ENCODE data around the gene CARD11.
"Not testable (repeated sequence)": the region's sequence is repeated elsewhere in the genome, so short reads cannot be mapped to it uniquely, and the experiment has no call there.

Gene CARD11

DNA sequence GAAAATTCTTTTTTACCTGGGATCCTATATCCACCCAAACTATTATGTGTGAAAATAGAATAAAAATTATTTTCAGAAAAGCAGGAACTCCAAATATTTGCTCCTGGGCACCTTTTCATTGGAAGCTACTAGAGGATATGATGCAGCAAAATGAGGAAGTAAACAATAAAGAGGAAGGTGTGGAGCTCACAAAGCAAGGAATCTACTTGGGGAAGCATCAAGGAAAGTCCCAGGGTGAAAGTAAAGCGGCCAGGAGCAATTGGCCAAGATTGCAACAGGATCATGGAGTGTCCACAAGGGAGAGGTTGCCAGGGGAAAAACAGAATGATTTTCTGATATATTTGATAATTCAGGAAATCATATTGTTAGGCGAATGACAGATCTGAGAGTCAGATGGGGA lies 80.8 kb downstream of the CARD11 start:
- H3K27ac ChIP-seq (ENCODE audit: low read depth, low read length): no peak overlapping the region
- no peaks in the 10 kb centered on the region for H3K27me3 ChIP-seq (ENCODE audit: insufficient read depth, low read length)
- H3K4me1 ChIP-seq (ENCODE audit: insufficient read depth, low read length): no peaks in the 10 kb centered on the region
- no peaks in the 10 kb centered on the region for H3K36me3 ChIP-seq (ENCODE audit: insufficient read depth, low read length)
- H3K9ac ChIP-seq (ENCODE audit: low read depth, low read length): no peak overlapping the region
- WGBS: 90% methylated on average over 2 of the region's 2 CpGs
- no peak overlapping the region for H3K4me3 ChIP-seq (ENCODE audit: low read length)
- peaks cover 5% of the 10 kb centered on the region; the same call in 1 of the 2 replicates for H3K9me3 ChIP-seq (ENCODE audit: insufficient read depth, low read depth, low read length)

DNA sequence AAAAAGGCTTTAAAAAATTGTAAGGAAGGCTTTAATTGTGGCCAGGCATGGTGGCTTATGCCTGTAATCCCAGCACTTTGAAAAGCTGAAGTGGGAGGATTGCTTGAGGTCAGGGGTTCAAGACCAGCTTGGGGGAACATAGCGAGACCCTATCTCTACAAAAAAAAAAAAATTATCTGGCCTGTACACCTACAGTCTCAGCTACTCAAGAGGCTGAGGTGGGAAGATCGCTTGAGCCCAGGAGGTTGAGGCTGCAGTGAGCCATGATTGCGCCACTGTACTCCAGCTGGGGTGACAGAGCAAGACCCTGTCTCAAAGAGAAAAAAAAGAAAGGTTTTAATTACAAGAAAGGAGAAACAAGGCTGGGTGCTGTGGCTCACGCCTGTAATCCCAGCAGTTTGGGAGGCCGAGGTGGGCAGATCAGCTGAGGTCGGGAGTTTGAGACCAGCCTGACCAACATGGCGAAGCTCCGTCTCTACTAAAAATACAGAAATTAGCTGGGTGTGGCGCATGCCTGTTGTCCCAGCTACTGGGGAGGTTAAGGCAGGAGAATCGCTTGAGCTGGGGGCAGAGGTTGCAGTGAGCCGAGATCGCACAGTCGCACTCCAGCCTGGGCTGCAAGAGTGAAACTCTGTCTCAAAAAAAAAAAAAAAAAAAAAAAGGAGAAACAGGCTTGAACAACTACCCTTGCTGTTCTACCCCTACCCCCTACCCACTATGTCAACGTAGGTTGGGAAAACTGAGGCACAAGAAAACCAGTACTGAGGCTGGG lies 83.7 kb downstream of the CARD11 start:
- Histone ChIP-seq H3K36me3 (ENCODE audit: insufficient read depth, low read length) (no peaks in the 10 kb centered on the region), H3K4me3 (ENCODE audit: low read length) (no peak overlapping the region), H3K4me1 (ENCODE audit: insufficient read depth, low read length) (no peaks in the 10 kb centered on the region), H3K27ac (ENCODE audit: low read depth, low read length) (no peak overlapping the region), H3K9ac (ENCODE audit: low read depth, low read length) (no peak overlapping the region), H3K9me3 (ENCODE audit: insufficient read depth, low read depth, low read length) (no peaks in the 10 kb centered on the region), H3K27me3 (ENCODE audit: insufficient read depth, low read length) (no peaks in the 10 kb centered on the region)
- WGBS: 95% methylated on average over 14 of the region's 14 CpGs

DNA sequence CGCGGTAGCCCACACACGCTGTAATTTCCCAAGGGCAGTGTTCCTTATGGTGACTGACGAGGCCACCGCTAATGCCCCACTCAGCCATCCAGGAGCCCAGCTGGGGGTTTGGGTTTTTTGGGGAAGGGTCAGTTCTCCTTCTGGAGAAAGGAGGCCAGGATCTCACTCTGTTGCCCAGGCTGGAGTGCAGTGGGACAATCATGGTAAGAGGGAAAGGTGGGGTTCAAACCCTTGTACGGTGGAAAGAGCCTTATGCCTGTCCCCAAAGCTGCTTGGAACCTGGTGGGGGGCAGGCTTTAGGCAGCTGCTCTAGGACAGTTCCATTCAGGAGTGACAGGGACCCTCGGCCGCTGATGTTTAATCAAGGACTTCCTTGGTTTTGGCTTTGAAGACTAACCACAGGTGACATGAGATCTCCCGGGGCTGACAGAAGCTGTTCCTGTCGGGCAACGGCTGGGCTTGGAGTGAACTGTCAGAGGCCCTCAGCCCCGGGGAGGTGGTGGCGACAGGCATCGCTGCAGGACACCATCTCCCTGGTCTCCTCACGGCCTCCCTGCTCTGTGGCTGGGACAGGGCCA lies 84.5 kb downstream of the CARD11 start:
- Histone ChIP-seq H3K36me3 (ENCODE audit: insufficient read depth, low read length) (no peaks in the 10 kb centered on the region), H3K9ac (ENCODE audit: low read depth, low read length) (no peak overlapping the region), H3K9me3 (ENCODE audit: insufficient read depth, low read depth, low read length) (no peaks in the 10 kb centered on the region), H3K4me3 (ENCODE audit: low read length) (no peak overlapping the region), H3K27ac (ENCODE audit: low read depth, low read length) (no peak overlapping the region), H3K27me3 (ENCODE audit: insufficient read depth, low read length) (no peaks in the 10 kb centered on the region), H3K4me1 (ENCODE audit: insufficient read depth, low read length) (no peaks in the 10 kb centered on the region)
- 93% methylated on average over 15 of the region's 15 CpGs for WGBS

DNA sequence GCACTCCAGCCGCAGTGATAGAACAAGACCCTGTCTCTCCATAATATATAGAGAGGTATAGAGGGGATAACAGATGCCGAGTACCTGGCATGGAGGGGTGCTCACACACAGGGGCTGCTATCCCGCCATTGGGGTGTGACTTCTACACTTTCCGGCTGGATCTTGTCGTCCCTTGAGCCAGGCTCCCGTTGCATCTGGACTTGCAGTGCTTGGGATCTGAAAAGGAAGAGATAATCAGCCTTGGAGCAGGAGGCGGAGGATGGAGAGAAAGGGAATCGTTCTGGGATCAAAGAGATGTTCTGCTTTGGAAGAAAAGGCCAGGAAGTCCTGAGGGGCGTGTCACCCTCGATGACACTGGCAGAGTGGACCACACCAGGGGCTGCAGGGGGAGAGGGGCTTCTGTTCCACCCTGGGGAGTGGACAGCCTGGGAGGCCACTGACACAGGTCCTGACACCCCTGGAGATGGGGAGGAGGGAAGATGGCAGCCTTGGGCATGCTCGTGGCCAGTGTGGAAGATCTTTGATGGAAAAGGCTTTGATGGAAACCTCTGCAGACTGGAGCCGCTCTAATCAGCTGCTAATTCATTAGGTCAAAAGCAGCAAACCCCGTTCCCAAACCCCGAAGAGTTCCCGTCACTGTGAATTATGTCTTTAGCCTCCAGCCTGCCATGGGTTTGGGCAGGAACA lies 85.1 kb downstream of the CARD11 start:
- H3K9ac ChIP-seq (ENCODE audit: low read depth, low read length): no peak overlapping the region
- H3K27me3 ChIP-seq (ENCODE audit: insufficient read depth, low read length): no peaks in the 10 kb centered on the region
- WGBS: 89% methylated on average over 15 of the region's 15 CpGs
- H3K4me1 ChIP-seq (ENCODE audit: insufficient read depth, low read length): no peaks in the 10 kb centered on the region
- H3K9me3 ChIP-seq (ENCODE audit: insufficient read depth, low read depth, low read length): no peaks in the 10 kb centered on the region
- no peaks in the 10 kb centered on the region for H3K36me3 ChIP-seq (ENCODE audit: insufficient read depth, low read length)
- no peak overlapping the region for H3K27ac ChIP-seq (ENCODE audit: low read depth, low read length)
- no peak overlapping the region for H3K4me3 ChIP-seq (ENCODE audit: low read length)

DNA sequence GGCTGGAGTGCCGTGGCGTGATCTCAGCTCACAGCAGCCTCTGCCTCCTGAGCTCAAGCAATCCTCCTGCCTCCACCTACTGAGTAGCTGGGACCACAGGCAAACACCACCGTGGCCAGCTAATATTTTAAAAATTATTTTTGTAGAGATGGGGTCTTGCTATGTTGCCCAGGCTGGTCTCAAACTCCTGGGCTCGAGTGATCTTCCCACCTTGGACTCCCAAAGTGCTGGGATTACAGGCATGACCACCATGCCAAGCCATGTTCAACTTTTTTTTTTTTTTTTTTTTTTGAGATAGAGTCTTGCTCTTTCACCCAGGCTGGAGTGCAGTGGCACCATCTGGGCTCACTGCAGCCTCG lies 86.3 kb downstream of the CARD11 start:
- WGBS: 93% methylated on average over 5 of the region's 5 CpGs
- H3K4me1 ChIP-seq (ENCODE audit: insufficient read depth, low read length); H3K27me3 ChIP-seq (ENCODE audit: insufficient read depth, low read length); H3K36me3 ChIP-seq (ENCODE audit: insufficient read depth, low read length); H3K4me3 ChIP-seq (ENCODE audit: low read length); H3K9me3 ChIP-seq (ENCODE audit: insufficient read depth, low read depth, low read length); H3K9ac ChIP-seq (ENCODE audit: low read depth, low read length); H3K27ac ChIP-seq (ENCODE audit: low read depth, low read length): not testable (repeated sequence)

DNA sequence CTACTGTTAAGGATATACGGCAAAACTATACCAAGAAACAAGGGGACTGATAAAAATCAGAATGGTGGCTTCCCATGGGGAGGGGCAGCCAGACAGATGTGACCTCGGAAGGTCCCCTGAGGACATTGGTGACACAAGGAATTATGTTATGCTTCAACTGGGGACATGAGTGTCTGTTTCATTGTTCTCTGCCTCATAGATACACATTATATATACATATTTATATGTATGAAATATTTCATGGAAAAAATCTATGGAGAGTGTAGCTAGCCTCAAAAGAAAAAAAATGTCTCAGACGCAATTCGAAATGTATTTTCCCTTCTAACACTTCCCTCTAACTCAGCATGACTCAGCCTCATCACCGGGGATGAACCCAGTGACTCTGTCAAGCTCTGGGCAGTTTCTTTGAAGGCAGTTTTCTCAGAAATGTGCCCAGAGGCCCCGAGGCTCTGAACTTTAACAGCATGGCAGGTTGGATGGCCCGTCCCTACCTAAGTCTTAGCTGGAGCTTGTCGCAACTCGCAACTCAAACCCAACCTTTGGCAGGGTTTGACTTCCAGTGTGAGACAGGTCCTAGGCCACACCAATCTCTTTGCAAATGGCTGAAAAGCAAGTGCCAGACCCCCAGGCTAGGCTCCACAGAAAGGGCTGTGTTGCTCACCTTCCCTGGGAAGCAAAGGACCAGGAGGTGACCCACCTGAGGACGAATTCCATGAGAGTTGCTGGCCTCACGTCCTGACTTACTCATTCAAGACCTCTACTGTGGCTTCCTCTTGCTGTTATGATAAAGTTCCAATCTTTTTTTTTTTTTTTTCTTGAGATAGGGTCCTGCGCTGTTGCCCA lies 86.9 kb downstream of the CARD11 start:
- H3K9me3 ChIP-seq (ENCODE audit: insufficient read depth, low read depth, low read length): no peaks in the 10 kb centered on the region
- H3K4me1 ChIP-seq (ENCODE audit: insufficient read depth, low read length): no peaks in the 10 kb centered on the region
- no peak overlapping the region for H3K9ac ChIP-seq (ENCODE audit: low read depth, low read length)
- no peak overlapping the region for H3K4me3 ChIP-seq (ENCODE audit: low read length)
- H3K27ac ChIP-seq (ENCODE audit: low read depth, low read length): no peak overlapping the region
- H3K27me3 ChIP-seq (ENCODE audit: insufficient read depth, low read length): no peaks in the 10 kb centered on the region
- H3K36me3 ChIP-seq (ENCODE audit: insufficient read depth, low read length): no peaks in the 10 kb centered on the region
- 84% methylated on average over 12 of the region's 12 CpGs for WGBS

DNA sequence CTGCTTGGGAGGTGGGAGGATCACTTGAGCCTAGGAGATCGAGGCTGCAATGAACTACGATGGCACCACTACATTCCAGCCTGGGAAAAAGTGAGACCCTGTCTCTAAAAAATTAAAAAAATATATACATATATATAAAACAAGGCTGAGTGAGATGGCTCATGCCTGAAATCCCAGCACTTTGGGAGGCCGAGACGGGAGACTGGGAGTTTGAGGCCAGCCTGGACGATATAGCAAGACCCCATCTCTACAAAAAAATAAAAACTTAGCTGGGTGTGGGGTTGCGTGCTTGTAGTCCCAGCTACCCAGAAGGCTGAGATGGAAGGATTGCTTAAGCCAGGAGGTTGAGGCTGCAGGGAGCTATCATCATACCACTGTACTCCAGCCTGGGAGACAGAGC lies 87.6 kb downstream of the CARD11 start:
- 99% methylated on average over 6 of the region's 6 CpGs for WGBS
- Histone ChIP-seq H3K9ac (ENCODE audit: low read depth, low read length) (no peak overlapping the region), H3K4me3 (ENCODE audit: low read length) (no peak overlapping the region), H3K27me3 (ENCODE audit: insufficient read depth, low read length) (no peaks in the 10 kb centered on the region), H3K9me3 (ENCODE audit: insufficient read depth, low read depth, low read length) (peaks cover 3% of the 10 kb centered on the region), H3K27ac (ENCODE audit: low read depth, low read length) (no peak overlapping the region), H3K36me3 (ENCODE audit: insufficient read depth, low read length) (no peaks in the 10 kb centered on the region), H3K4me1 (ENCODE audit: insufficient read depth, low read length) (no peaks in the 10 kb centered on the region)

DNA sequence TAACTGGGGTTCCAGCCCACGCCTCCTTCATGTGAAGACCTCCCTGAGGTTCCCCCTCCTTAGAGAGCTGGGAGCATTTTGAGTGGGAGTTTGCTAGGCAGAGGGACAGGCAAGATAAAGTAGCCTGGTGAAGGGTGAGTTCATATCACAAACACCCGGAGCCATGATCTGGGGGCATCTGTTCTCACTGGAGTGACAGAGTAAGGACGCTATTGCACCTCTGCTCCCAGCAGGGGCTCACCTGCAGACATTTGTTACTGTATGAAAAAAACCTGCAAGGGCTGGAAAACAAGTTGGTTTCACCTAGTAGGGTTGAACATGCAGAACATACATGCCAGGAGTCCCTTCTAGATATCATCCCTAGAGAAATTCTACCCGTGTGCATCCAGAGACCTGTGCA lies 88.4 kb downstream of the CARD11 start:
- peaks cover 10% of the 10 kb centered on the region for H3K9me3 ChIP-seq (ENCODE audit: insufficient read depth, low read depth, low read length)
- no peaks in the 10 kb centered on the region for H3K27me3 ChIP-seq (ENCODE audit: insufficient read depth, low read length)
- WGBS: 91% methylated on average over 4 of the region's 4 CpGs
- H3K4me1 ChIP-seq (ENCODE audit: insufficient read depth, low read length): no peaks in the 10 kb centered on the region
- no peak overlapping the region for H3K27ac ChIP-seq (ENCODE audit: low read depth, low read length)
- no peak overlapping the region for H3K4me3 ChIP-seq (ENCODE audit: low read length)
- no peak overlapping the region for H3K9ac ChIP-seq (ENCODE audit: low read depth, low read length)
- no peaks in the 10 kb centered on the region for H3K36me3 ChIP-seq (ENCODE audit: insufficient read depth, low read length)

DNA sequence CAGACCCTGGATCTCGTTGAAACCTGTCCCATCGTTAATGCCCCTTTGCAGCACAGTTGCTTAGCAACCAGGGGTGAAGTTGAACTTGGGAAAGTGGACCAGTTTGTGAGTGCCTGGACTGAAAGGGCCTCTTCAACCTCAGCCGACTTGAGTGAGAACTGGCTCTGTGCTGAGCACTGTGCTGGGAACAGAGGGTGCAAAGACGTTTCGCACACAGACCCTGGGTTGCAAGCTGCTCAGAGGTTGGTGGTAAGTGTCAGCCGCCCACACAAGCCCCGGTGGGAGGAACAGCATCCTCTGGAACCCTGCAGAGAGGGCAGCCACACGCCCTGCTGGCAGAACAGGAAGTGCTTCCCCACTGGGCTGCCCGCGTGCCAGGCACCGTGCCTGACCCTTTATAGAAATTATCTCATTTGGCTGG lies 89.2 kb downstream of the CARD11 start:
- no peak overlapping the region for H3K4me3 ChIP-seq (ENCODE audit: low read length)
- H3K27ac ChIP-seq (ENCODE audit: low read depth, low read length): no peak overlapping the region
- peaks cover 18% of the 10 kb centered on the region for H3K9me3 ChIP-seq (ENCODE audit: insufficient read depth, low read depth, low read length)
- no peak overlapping the region for H3K9ac ChIP-seq (ENCODE audit: low read depth, low read length)
- WGBS: 92% methylated on average over 11 of the region's 11 CpGs
- no peaks in the 10 kb centered on the region for H3K27me3 ChIP-seq (ENCODE audit: insufficient read depth, low read length)
- no peaks in the 10 kb centered on the region for H3K4me1 ChIP-seq (ENCODE audit: insufficient read depth, low read length)
- H3K36me3 ChIP-seq (ENCODE audit: insufficient read depth, low read length): no peaks in the 10 kb centered on the region

DNA sequence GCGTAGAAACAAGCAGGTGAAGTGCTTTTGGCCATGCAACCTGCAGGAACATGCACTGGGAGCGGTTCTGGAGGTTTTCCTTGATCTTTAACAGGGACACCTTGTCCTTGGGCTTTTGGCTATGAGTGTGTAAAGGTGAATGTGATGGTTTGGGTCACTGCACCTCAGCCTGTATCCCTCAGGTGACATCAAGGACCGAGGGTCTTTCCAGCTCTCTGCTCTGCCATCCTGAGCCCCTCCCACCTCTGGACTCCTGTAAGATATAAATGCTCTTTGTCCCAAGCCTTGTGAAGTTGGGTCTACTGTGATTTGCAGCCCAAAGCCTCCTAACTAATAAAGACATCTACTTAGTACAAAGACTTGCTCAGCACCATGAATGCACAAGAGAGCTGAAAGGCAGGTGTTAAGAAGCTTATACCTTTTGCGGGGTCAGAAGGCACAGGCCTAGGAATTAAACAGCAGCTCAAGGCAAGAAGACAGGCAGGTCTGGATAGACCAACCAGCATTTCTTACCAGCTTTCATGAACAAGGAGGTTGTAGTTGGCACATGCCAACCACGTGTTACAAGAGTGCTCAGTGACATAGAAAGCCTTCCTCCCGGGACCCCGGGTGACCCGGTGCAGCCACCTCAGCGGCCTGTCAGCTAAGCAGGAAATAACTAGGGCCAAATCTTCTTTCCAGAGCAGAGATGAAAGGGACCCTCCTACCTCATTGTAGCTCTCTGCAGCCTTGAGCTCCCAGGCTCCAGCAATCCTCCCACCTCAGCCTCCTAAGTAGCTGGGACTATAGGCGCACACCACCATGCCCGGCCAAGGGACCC lies 89.9 kb downstream of the CARD11 start:
- Histone ChIP-seq H3K4me1 (ENCODE audit: insufficient read depth, low read length) (no peaks in the 10 kb centered on the region), H3K4me3 (ENCODE audit: low read length) (no peak overlapping the region), H3K27ac (ENCODE audit: low read depth, low read length) (no peak overlapping the region), H3K9ac (ENCODE audit: low read depth, low read length) (no peak overlapping the region), H3K36me3 (ENCODE audit: insufficient read depth, low read length) (no peaks in the 10 kb centered on the region), H3K27me3 (ENCODE audit: insufficient read depth, low read length) (no peaks in the 10 kb centered on the region), H3K9me3 (ENCODE audit: insufficient read depth, low read depth, low read length) (peaks cover 25% of the 10 kb centered on the region)
- WGBS: 96% methylated on average over 11 of the region's 11 CpGs

Measured in HUES64 (cell line).